Measurements from ENCODE around the gene SMAD3. TPM values are rescaled to one million over a fixed set of nuclear protein-coding genes. Genes with fewer than 3 reads are reported as not detected.
A peak's percentile ranks its signal among the peaks of the same experiment; 100 is the strongest.

Gene SMAD3
- total and polyA plus RNA-seq, 5 donors = 9.9 to 40.5 (median 29.2) TPM

DNA sequence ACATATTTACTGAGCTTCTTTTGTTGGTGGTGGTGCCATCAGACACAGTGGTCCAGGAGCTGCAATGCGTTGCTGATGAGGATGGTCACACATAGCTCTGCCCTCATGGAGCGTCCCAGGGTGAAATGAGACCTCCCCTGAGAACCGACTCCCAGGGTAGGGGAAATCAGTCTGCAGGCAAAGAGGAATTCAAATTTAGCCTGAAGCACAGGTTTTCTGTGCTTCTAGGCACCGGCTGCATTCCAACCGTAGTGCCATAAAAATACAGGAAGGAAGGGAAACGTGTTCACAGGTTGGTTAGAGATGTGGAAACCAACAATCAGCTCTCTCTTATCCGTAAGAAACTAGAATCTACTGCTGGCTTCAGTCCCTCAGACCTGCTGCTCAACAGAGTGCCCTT is 19.2 kb downstream of the SMAD3 start:
- H3K4me3 ChIP-seq (ENCODE audit: low read length) = no peak overlapping the region
- DNase-seq = no peak
- H3K4me1 ChIP-seq (ENCODE audit: control insufficient read depth, insufficient read depth, low read length) = peaks cover 50% of the 10 kb centered on the region
- intact Hi-C loops (cut with DNase I) = no loop called here
- no peak for ATAC-seq
- no peaks in the 10 kb centered on the region for H3K9me3 ChIP-seq (ENCODE audit: control insufficient read depth, low read length)
- no peak overlapping the region for H3K27ac ChIP-seq (ENCODE audit: low read length)
- 84% methylated on average over 7 of the region's 7 CpGs for WGBS
- no peaks in the 10 kb centered on the region for H3K27me3 ChIP-seq (ENCODE audit: control insufficient read depth, insufficient read depth)

- H3K27me3 ChIP-seq (ENCODE audit: control insufficient read depth, insufficient read depth) = no peaks in the 10 kb centered on the region
Observed at GRCh38 chr15:67085237-67085817, 19.9 kb downstream of the SMAD3 start.

DNA sequence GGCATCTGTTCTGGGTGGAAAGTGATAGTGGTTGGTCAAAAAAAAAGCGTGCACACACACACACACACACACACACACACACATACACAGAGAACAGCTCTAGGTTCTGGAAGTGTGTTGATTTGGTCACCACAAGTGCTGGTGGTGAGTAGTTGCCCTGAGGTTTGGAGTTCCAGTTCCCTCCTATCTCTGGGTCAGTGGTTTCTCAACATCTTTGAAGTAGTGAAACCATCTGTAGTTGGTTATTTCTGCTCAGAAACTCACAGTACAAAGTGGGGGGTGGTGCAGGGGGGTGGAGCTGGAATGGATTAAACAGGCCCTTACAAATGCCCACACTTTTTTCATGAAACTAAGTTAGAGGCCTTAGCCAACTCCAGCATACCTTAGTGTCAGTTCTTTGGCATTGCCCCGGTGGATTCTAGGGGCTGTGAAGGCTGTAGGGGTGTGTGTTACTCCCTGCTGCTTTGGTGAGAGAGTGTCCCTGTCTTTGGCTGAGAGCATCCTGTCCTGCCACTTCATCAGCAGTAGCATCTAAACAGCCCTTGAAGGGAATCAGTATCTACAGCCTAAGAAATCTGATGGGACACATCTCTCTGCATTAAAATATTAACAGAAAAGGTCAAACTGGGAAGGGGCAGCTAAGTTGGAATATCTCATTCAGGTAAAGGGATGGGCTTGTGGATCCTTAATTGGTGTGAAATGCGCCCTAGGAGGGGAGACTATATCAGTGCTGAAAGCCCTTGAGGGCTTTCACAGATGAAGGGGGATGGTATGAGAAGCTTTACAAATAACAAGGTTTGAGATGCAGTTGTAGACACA is 20.6 kb downstream of the SMAD3 start:
- Histone ChIP-seq H3K9me3 (ENCODE audit: control insufficient read depth, low read length) (no peaks in the 10 kb centered on the region), H3K27ac (ENCODE audit: low read length) (no peak overlapping the region), H3K4me3 (ENCODE audit: low read length) (no peak overlapping the region), H3K27me3 (ENCODE audit: control insufficient read depth, insufficient read depth) (no peaks in the 10 kb centered on the region), H3K4me1 (ENCODE audit: control insufficient read depth, insufficient read depth, low read length) (peaks cover 54% of the 10 kb centered on the region)
- 67% methylated on average over 3 of the region's 3 CpGs for WGBS
- ATAC-seq (peak in 1 of 2 donors; percentile 17), DNase-seq (no peak)
- intact Hi-C loops (cut with DNase I) = no loop called here

More at GRCh38 chr15:67085237-67085817, 19.9 kb downstream of the SMAD3 start:
- DNase-seq (no peak), ATAC-seq (no peak)
- WGBS = 95% methylated on average over 3 of the region's 3 CpGs
- intact Hi-C loops (cut with DNase I) = no loop called here
- peaks cover 54% of the 10 kb centered on the region for H3K4me1 ChIP-seq (ENCODE audit: control insufficient read depth, insufficient read depth, low read length)
- H3K27ac ChIP-seq (ENCODE audit: low read length) = no peak overlapping the region
- no peak overlapping the region for H3K4me3 ChIP-seq (ENCODE audit: low read length)
- H3K9me3 ChIP-seq (ENCODE audit: control insufficient read depth, low read length) = no peaks in the 10 kb centered on the region

DNA sequence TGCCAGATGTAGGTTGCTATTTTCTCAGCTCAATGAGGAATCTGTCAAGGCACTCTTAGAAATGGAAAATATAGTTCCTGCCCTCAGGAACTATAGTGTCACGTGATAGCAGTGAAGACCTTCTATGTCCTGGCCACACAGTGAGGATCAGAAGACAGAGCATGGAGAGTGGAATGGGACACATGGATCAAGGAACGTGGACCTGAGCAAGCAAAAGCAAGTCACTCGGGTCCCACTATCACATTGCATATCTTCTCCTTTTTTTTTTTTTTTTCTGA is 21.2 kb downstream of the SMAD3 start:
- H3K4me1 ChIP-seq (ENCODE audit: control insufficient read depth, insufficient read depth, low read length) = peaks cover 52% of the 10 kb centered on the region
- DNase-seq = no peak
- no peak overlapping the region for H3K4me3 ChIP-seq (ENCODE audit: low read length)
- intact Hi-C loops (cut with DNase I) = no loop called here
- H3K9me3 ChIP-seq (ENCODE audit: control insufficient read depth, low read length) = no peaks in the 10 kb centered on the region
- no peak overlapping the region for H3K27ac ChIP-seq (ENCODE audit: low read length)
- H3K27me3 ChIP-seq (ENCODE audit: control insufficient read depth, insufficient read depth) = no peaks in the 10 kb centered on the region
- WGBS = 77% methylated on average over 3 of the region's 3 CpGs
- no peak for ATAC-seq

DNA sequence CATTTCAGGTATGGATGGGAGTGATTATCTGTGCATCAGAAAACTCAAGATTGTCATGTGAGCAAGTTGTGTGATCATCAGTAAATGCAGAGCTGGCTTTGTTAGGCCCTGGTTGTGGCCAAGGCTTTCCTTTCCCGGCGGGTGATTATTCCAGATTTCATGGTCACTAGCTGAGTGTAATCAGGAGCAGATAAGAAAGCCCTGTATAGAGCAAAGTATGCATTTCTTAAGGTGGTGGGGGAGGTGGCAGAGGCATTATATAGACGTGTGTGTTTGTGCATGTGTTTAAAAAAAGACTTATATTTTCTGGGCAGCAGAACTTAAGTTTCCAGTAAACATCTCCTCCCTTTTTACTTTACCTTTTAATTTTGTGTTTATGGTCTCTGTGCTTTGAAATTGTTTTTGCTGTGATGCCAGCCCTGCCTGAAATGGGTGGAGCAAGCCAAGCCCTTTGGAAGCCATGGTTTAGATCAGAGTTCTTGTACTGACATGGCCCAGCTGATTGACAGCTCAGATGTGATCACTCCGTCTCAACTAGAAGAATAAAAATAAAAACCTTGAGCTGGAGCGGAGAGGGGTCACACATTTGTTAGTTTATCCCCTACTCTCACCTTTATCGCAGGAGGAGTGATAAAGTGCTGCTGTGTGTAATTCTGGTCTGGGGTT is 22.2 kb downstream of the SMAD3 start:
- no peak for ATAC-seq
- H3K4me3 ChIP-seq (ENCODE audit: low read length) = no peak overlapping the region
- H3K27me3 ChIP-seq (ENCODE audit: control insufficient read depth, insufficient read depth) = no peaks in the 10 kb centered on the region
- WGBS = 58% methylated on average over 6 of the region's 6 CpGs
- H3K4me1 ChIP-seq (ENCODE audit: control insufficient read depth, insufficient read depth, low read length) = peaks cover 57% of the 10 kb centered on the region
- intact Hi-C loops (cut with DNase I) = no loop called here
- no peak for DNase-seq
- no peaks in the 10 kb centered on the region for H3K9me3 ChIP-seq (ENCODE audit: control insufficient read depth, low read length)
- no peak overlapping the region for H3K27ac ChIP-seq (ENCODE audit: low read length)

- Histone ChIP-seq H3K4me1 (ENCODE audit: control insufficient read depth, insufficient read depth, low read length) (peaks cover 60% of the 10 kb centered on the region), H3K9me3 (ENCODE audit: control insufficient read depth, low read length) (no peaks in the 10 kb centered on the region), H3K27me3 (ENCODE audit: control insufficient read depth, insufficient read depth) (no peaks in the 10 kb centered on the region), H3K4me3 (ENCODE audit: low read length) (no peak overlapping the region), H3K27ac (ENCODE audit: low read length) (no peak overlapping the region)
- WGBS = 54% methylated on average over 15 of the region's 15 CpGs
- peak; percentile 8 to 10 for ATAC-seq
- intact Hi-C loops (cut with DNase I) = no loop called here
- DNase-seq = peak in 1 of 3 donors; percentile 48
Observed at GRCh38 chr15:67089217-67090193, 24.1 kb downstream of the SMAD3 start.

DNA sequence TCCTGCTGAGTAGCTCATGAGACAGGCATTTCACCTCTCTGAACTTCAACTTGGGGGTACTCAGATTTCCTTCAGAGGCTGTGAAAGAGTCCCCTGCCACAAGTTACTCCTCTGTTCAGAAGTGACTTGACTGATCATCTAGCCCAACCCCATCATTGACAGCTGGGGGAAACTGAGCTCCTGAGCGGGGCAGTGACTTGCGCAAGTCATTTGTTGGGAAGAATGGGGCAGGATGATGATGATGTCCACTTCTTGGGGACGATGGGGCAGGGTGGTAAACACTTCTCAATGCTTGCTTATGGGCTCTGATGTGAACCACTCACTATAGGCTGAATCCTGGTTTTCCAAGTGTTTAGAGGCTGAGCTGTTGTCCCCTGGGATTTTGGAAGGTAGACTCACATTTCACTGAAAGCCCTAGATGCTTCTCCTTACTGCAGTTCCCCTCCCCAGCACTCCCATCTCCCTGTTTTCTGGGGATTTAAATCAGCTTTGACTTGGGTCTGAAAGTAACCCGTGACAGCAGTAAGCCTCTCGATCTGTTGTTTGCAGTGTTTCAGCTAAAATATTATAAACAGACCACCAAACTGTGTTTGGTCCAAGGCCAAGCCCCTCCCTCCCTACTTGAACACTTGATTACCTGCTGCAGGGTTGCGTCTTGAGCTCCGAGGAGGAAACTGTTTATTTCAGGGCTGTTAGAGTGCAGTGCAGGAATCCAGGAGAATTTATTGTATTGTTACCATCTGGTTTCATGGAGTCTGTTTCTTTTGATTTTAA is 25.1 kb downstream of the SMAD3 start:
- Histone ChIP-seq H3K27me3 (ENCODE audit: control insufficient read depth, insufficient read depth) (no peaks in the 10 kb centered on the region), H3K4me3 (ENCODE audit: low read length) (no peak overlapping the region), H3K9me3 (ENCODE audit: control insufficient read depth, low read length) (no peaks in the 10 kb centered on the region), H3K4me1 (ENCODE audit: control insufficient read depth, insufficient read depth, low read length) (peaks cover 58% of the 10 kb centered on the region), H3K27ac (ENCODE audit: low read length) (peak overlapping the region; percentile 77)
- ATAC-seq (no peak), DNase-seq (no peak)
- WGBS = 73% methylated on average over 7 of the region's 7 CpGs
- intact Hi-C loops (cut with DNase I) = no loop called here

DNA sequence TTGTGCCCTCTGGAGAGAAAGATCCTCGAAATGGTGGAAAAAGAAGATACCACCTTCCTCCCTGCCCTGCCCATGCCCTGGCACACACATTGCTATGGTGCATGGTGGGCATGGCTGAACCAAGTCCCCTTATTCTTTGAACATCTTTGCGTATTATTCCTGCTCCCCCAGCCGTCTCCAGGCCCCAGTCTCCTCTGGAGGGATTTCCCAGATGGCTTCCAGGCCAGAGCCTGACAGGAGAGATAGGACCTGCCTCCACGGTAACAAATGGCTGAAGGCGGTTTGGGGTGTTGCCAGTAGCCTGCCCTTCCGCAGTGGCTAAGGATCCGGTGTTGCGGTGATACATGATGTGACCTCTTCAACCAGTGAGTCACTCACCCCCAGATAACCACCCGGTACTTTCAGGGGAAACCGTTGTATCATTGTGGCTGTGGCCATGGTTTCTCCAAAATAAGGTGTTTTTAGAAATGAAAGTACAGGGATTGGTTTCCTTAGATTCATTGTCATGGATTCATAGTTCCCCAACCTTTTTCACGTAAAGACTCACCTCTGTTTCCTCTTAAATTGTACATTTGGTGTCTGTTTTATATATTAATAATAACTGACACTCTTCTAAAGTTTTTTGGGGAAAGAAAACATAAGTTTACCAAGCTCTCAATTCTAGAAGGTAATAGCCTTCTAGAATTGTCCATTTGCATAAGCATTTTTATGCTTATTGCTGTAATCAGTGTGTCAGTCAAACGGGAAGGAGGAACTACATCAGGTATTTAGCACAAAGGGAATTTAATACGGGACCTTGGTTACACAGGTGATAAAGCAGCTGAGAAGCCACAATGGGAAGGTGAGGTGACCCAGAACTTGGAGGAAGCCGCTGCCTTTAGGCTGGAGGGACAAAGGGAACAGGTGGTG is 25.9 kb downstream of the SMAD3 start:
- 45% methylated on average over 14 of the region's 14 CpGs for WGBS
- no peaks in the 10 kb centered on the region for H3K9me3 ChIP-seq (ENCODE audit: control insufficient read depth, low read length)
- H3K27me3 ChIP-seq (ENCODE audit: control insufficient read depth, insufficient read depth) = no peaks in the 10 kb centered on the region
- DNase-seq (peak; percentile 83 to 88 (median 84)), ATAC-seq (peak; percentile 76 to 94)
- intact Hi-C loops (cut with DNase I) = no loop called here
- no peak overlapping the region for H3K4me3 ChIP-seq (ENCODE audit: low read length)
- peak overlapping the region; percentile 77 for H3K27ac ChIP-seq (ENCODE audit: low read length)
- peaks cover 53% of the 10 kb centered on the region for H3K4me1 ChIP-seq (ENCODE audit: control insufficient read depth, insufficient read depth, low read length)

GRCh38 chr15:67091980-67092677 is 26.7 kb downstream of the SMAD3 start:
- intact Hi-C loops (cut with DNase I) = no loop called here
- H3K27me3 ChIP-seq (ENCODE audit: control insufficient read depth, insufficient read depth) = no peaks in the 10 kb centered on the region
- H3K9me3 ChIP-seq (ENCODE audit: control insufficient read depth, low read length) = no peaks in the 10 kb centered on the region
- H3K4me1 ChIP-seq (ENCODE audit: control insufficient read depth, insufficient read depth, low read length) = peaks cover 53% of the 10 kb centered on the region
- 68% methylated on average over 7 of the region's 7 CpGs for WGBS
- peak in 1 of 3 donors; percentile 76 for DNase-seq
- H3K4me3 ChIP-seq (ENCODE audit: low read length) = no peak overlapping the region
- ATAC-seq = no peak
- H3K27ac ChIP-seq (ENCODE audit: low read length) = no peak overlapping the region

All from right cardiac atrium (tissue), 5 donors.